Head of caudate nucleus (tissue), 42 donors: ENCODE results near the gene MXI1.
"Not testable (repeated sequence)": the region's sequence is repeated elsewhere in the genome, so short reads cannot be mapped to it uniquely, and the experiment has no call there.

ENCODE experiments used
- DNase-seq, 42 donors: peaks; one replicate each; pipeline versions ENCODE4 v3.0.0 to v3.0.0-alpha.2; 2020 to 2021; ENCODE audit warnings: mixed read lengths in 7 of 42
- intact Hi-C: fragments of 100-400 bp; cut with DNase I; formaldehyde crosslinking; loops from one replicate; pipeline ENCODE4 v1.15.0; 2022

MXI1 gene

GRCh38 chr10:110225441-110225755, 18.0 kb downstream of the MXI1 start:
- intact Hi-C loops: loop anchor here (5.0 to 10.0 kb wide), 2 partner anchors 52 to 341 kb away; no protein-coding TSS in a partner anchor
- no peak for DNase-seq

- intact Hi-C loops: loop anchor here (2.0 to 10.0 kb wide), 3 partner anchors 15 to 341 kb away; no protein-coding TSS in a partner anchor
- peak; percentile 83 to 97 (median 93) for DNase-seq
Measured at GRCh38 chr10:110225756-110226542, 18.5 kb downstream of the MXI1 start.

GRCh38 chr10:110226543-110226925, 19.1 kb downstream of the MXI1 start:
- intact Hi-C loops: loop anchor here (2.0 to 10.0 kb wide), 3 partner anchors 16 to 342 kb away; no protein-coding TSS in a partner anchor
- peak; percentile 77 to 96 (median 90) for DNase-seq

GRCh38 chr10:110226926-110227641, 19.7 kb downstream of the MXI1 start:
- DNase-seq: peak in 40 of 42 donors; percentile 53 to 87 (median 71)
- intact Hi-C loops: loop anchor here (2.0 to 10.0 kb wide), 3 partner anchors 16 to 342 kb away; no protein-coding TSS in a partner anchor

GRCh38 chr10:110228066-110228465, 20.7 kb downstream of the MXI1 start:
- DNase-seq: peak in 1 of 42 donors; percentile 26
- intact Hi-C loops: loop anchor here (5.0 to 10.0 kb wide), 2 partner anchors 49 to 343 kb away; no protein-coding TSS in a partner anchor

- peak in 1 of 42 donors; percentile 13 for DNase-seq
- intact Hi-C loops: loop anchor here (5.0 to 10.0 kb wide), 2 partner anchors 48 to 344 kb away; no protein-coding TSS in a partner anchor
Measured at GRCh38 chr10:110229155-110229554, 21.8 kb downstream of the MXI1 start.

- intact Hi-C loops: no loop called here
- no peak for DNase-seq
Measured at GRCh38 chr10:110233846-110234245, 26.4 kb downstream of the MXI1 start.

- DNase-seq: no peak
- intact Hi-C loops: no loop called here
Measured at GRCh38 chr10:110237894-110238480, 30.6 kb downstream of the MXI1 start.

- intact Hi-C loops: no loop called here
- DNase-seq: no peak
Measured at GRCh38 chr10:110239892-110240291, 32.5 kb downstream of the MXI1 start.

- DNase-seq: no peak
- intact Hi-C loops: no loop called here
Measured at GRCh38 chr10:110241407-110241806, 34.0 kb downstream of the MXI1 start.

- DNase-seq: no peak
- intact Hi-C loops: no loop called here
Measured at GRCh38 chr10:110241841-110242240, 34.4 kb downstream of the MXI1 start.

- intact Hi-C loops: no loop called here
Measured at GRCh38 chr10:110242511-110242910, 35.1 kb downstream of the MXI1 start.

GRCh38 chr10:110244550-110244949, 37.1 kb downstream of the MXI1 start:
- intact Hi-C loops: no loop called here
- no peak for DNase-seq

More at GRCh38 chr10:110242511-110242910, 35.1 kb downstream of the MXI1 start:
- no peak for DNase-seq

- intact Hi-C loops, DNase-seq: not testable (repeated sequence)
Measured at GRCh38 chr10:110247833-110248232, 40.4 kb downstream of the MXI1 start.

GRCh38 chr10:110249489-110249888, 42.1 kb downstream of the MXI1 start:
- DNase-seq, intact Hi-C loops: not testable (repeated sequence)

GRCh38 chr10:110251392-110251791, 44.0 kb downstream of the MXI1 start:
- DNase-seq, intact Hi-C loops: not testable (repeated sequence)

- DNase-seq: no peak
- intact Hi-C loops: no loop called here
Measured at GRCh38 chr10:110252151-110252550, 44.7 kb downstream of the MXI1 start.

- no peak for DNase-seq
- intact Hi-C loops: no loop called here
Measured at GRCh38 chr10:110254467-110254866, 47.1 kb downstream of the MXI1 start.

GRCh38 chr10:110258542-110258941, 51.1 kb downstream of the MXI1 start:
- no peak for DNase-seq
- intact Hi-C loops: no loop called here

GRCh38 chr10:110259317-110259716, 51.9 kb downstream of the MXI1 start:
- intact Hi-C loops: no loop called here

More at GRCh38 chr10:110259317-110259716, 51.9 kb downstream of the MXI1 start:
- DNase-seq: no peak
